Right lobe of liver (tissue), 6 donors: ENCODE measurements around the gene HOXC11. TPM values are rescaled to one million over a fixed set of nuclear protein-coding genes. Genes with fewer than 3 reads are reported as not detected.
A peak's percentile ranks its signal among the peaks of the same experiment; 100 is the strongest.

ENCODE experiments used
- ATAC-seq, 4 donors: fragments of 200-7000 bp; cut with Tn5 transposase; one replicate each; pipeline ENCODE4 v1.9.1; 2020; ENCODE audit warnings: mild to moderate bottlenecking in 4 of 4, moderate library complexity in 4 of 4
- DNase-seq, 3 donors: peaks; one replicate each; pipeline ENCODE4 v3.0.0-alpha.2; 2020
- H3K27ac ChIP-seq, 3 donors: fragments of 200-600 bp; one replicate each; pipeline ENCODE4 v1.8.0; 2022
- H3K27me3 ChIP-seq, 2 donors: fragments of 200-600 bp; one replicate each; pipeline ENCODE4 v1.8.0; 2022
- H3K36me3 ChIP-seq, 4 donors: fragments of 200-600 bp; sonication (generic) in 1 of 4; one replicate each; pipeline versions ENCODE4 v1.5.1 to v1.8.0; 2017 to 2022; ENCODE audit warnings: control low read depth in 1 of 4
- H3K4me1 ChIP-seq, 4 donors: fragments of 200-600 bp; sonication (generic) in 1 of 4; one replicate each; pipeline versions ENCODE4 v1.5.1 to v1.8.0; 2017 to 2022; ENCODE audit warnings: control low read depth in 1 of 4
- H3K4me3 ChIP-seq, 3 donors: fragments of 200-600 bp; one replicate each; pipeline ENCODE4 v1.8.0; 2022
- H3K9me3 ChIP-seq, 4 donors: fragments of 200-600 bp; sonication (generic) in 1 of 4; one replicate each; pipeline versions ENCODE4 v1.5.1 to v1.8.0; 2017 to 2022; ENCODE audit warnings: control low read depth in 1 of 4
- CTCF ChIP-seq, 4 donors: fragments of 200-600 bp in 3 of 4; fragments of 450-650 bp in 1 of 4; IDR thresholded peaks; one replicate each; pipeline versions ENCODE4 v1.5.1 to v1.8.0; 2016 to 2022; ENCODE audit warnings: antibody characterized with exemption in 4 of 4, mild to moderate bottlenecking in 2 of 4
- POLR2A ChIP-seq: fragments of 450-650 bp; IDR thresholded peaks from one replicate; pipeline ENCODE4 v1.6.1; 2017; ENCODE audit warnings: antibody characterized with exemption, mild to moderate bottlenecking
- WGBS: methylation state at CpG from one replicate; pipeline ENCODE4 v1.1.6; 2018; ENCODE audit warnings: low coverage, low lambda C conversion rate; ENCODE audit not compliant: insufficient coverage; ENCODE audit errors: missing lambda C conversion rate; 5-methylcytosine and 5-hydroxymethylcytosine counted together
- intact Hi-C, 2 donors: fragments of 100-400 bp; cut with DNase I; formaldehyde crosslinking; loops; one replicate each; pipeline versions ENCODE4 v1.11.2 to v1.14.1; 2022
- total RNA-seq, 6 experiments: library from RNA; depleted of rRNA in 2 of 6; stranded (reverse); fragments of >200 nt in 2 of 6; fragmentation: NEBNext Ultra II Directional in 3 of 6; extraction: Animal tissue kit (Norgen Biotek cat#: 25700) in 3 of 6; gene quantifications; one replicate each; pipeline versions ENCODE4 v1.1.0 to v1.2.4, GENCODE V29; 2016 to 2023
- donor health status: DM: no; HTN: yes; CAD: no.
- donor health status: DM: no; HTN: no; CAD: no.
- donor health status: DM: no; HTN: no; CAD: no.
- donor health status: DM: no; HTN: yes; CAD: no.
- donor health status: DM: no; HTN: yes; CAD: no.

Gene HOXC11
- total RNA-seq, 6 experiments from 2014 or later = not detected

DNA sequence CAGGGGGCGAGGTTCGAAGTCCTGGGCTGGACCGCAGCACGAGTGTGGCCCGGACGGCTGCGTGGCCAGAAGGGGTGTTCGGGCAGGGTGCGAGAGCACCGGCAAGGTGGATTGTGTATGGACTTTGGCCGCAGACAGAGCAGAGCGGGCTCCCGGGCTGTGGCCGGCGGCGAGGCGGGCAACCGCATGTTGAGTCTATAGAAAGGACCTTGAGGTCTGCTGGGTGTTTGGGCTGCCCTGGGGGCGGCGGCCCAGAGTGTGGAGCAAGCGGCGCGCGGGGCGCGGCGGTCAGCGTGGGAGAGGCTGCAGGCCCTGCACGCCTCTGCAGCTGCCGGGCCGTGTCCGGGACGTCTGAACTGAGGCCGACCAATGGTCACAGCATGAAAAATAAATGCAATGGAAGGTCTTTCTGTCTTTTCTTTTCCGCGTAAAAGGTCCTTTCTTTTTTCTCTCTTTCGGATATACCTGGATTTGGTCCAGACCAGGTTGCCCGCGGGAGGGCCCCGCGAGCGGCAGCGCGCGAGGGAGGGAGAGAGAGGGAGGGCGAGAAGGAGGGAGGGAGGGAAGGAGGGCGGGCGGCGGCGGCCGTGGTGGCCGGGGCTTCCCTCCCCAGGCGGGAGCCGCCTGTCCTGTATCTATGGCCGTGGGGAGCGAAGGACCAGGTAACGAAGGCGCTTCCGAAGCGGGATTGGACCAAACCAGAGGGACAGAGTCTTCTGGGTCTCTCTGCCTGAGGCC lies 21.5 kb downstream of the HOXC11 start:
- peaks cover 3 to 55% of the 10 kb centered on the region in 2 donors for H3K27me3 ChIP-seq
- H3K36me3 ChIP-seq = no peaks in the 10 kb centered on the region
- ATAC-seq (peak in 2 of 4 donors; percentile 16 to 18), DNase-seq (no peak)
- TF ChIP-seq CTCF (IDR thresholded peaks at IDR 0.05) = no peak
- no peak for TF ChIP-seq POLR2A
- H3K27ac ChIP-seq = no peak overlapping the region
- no peak overlapping the region for H3K4me3 ChIP-seq
- 7% methylated on average over 27 of the region's 60 CpGs for WGBS
- no peaks in the 10 kb centered on the region for H3K9me3 ChIP-seq
- H3K4me1 ChIP-seq = peaks cover 0 to 17% (median 2%) of the 10 kb centered on the region in 4 donors
- intact Hi-C loops = no loop called here

- intact Hi-C loops = no loop called here
- Histone ChIP-seq H3K36me3 (no peaks in the 10 kb centered on the region), H3K27me3 (peaks cover 3 to 56% of the 10 kb centered on the region in 2 donors), H3K4me1 (peaks cover 0 to 22% (median 2%) of the 10 kb centered on the region in 4 donors), H3K27ac (no peak overlapping the region), H3K4me3 (peak overlapping the region in 2 of 3 donors; percentile 46 to 48), H3K9me3 (no peaks in the 10 kb centered on the region)
- TF ChIP-seq POLR2A (no peak), CTCF (IDR thresholded peaks at IDR 0.05) (no peak)
- ATAC-seq = peak in 3 of 4 donors; percentile 8 to 26 (median 13)
- WGBS = 6% methylated on average over 15 of the region's 17 CpGs
- no peak for DNase-seq
Measured at GRCh38 chr12:53995002-53995377, 22.1 kb downstream of the HOXC11 start.

DNA sequence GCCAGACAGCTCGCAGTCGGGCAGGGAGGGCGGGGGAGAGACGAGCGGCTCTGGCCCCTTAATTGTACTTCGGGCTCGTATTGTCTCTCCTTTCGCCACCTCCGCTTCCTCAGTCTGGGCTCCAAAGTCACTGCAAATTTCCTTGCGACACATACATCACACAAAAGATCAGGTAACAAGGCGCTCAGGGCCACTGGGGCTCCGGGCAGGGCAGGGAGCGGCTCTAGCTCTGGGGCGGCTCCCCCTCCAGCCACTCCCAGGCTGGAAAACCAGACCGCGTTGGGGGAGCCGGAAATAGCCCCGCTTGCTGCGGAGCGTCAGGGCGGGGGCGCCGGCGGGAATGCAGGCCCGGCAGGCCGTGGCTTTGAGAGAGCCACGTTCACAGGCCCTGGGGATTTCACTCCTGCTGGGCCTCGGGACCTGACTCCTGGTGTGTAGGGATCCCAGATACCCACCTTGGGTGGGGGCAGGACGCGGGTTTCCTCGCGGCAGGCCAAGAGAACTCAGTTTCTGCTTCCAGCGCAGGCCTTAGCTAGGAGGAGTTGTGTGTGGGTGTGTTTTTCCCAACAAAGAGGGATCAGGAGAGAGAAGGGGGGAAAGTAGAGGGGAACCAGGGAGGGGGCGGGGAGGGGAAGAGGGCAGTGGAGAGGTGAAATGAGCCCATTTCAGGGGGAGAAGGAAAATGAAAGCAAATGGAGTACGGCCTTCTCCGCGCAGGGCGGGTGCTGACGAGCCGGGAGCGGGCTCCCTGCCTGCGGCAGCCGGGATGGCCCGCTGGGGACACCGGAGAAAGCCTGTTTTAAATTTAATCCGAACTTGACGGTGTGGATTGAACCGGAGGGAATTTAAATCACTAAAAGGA lies 22.7 kb downstream of the HOXC11 start:
- TF ChIP-seq POLR2A = no peak
- TF ChIP-seq CTCF (IDR thresholded peaks at IDR 0.05) = no peak
- Histone ChIP-seq H3K36me3 (no peaks in the 10 kb centered on the region), H3K4me1 (peaks cover 0 to 28% (median 2%) of the 10 kb centered on the region in 4 donors), H3K27ac (no peak overlapping the region), H3K4me3 (peak overlapping the region; percentile 40 to 48 (median 46)), H3K27me3 (peaks cover 3 to 61% of the 10 kb centered on the region in 2 donors), H3K9me3 (no peaks in the 10 kb centered on the region)
- intact Hi-C loops = no loop called here
- WGBS = 2% methylated on average over 39 of the region's 48 CpGs
- DNase-seq (no peak), ATAC-seq (peak; percentile 39 to 70 (median 64))

GRCh38 chr12:53996240-53997203 lies 23.6 kb downstream of the HOXC11 start:
- peak in 1 of 4 donors; percentile 6 for ATAC-seq
- TF ChIP-seq POLR2A (no peak), CTCF (IDR thresholded peaks at IDR 0.05) (no peak)
- Histone ChIP-seq H3K4me3 (peak overlapping the region; percentile 40 to 48 (median 46)), H3K9me3 (no peaks in the 10 kb centered on the region), H3K27ac (no peak overlapping the region), H3K36me3 (no peaks in the 10 kb centered on the region), H3K27me3 (peaks cover 8 to 70% of the 10 kb centered on the region in 2 donors), H3K4me1 (peaks cover 0 to 29% (median 2%) of the 10 kb centered on the region in 4 donors)
- intact Hi-C loops = no loop called here
- DNase-seq = no peak
- 19% methylated on average over 25 of the region's 29 CpGs for WGBS
